Panc1 (cell line): ENCODE data around the gene EZH2.

ENCODE experiments used
- CTCF ChIP-seq: fragments of 450-650 bp; IDR thresholded peaks from 2 replicates; pipeline ENCODE4 v1.5.1; 2017; ENCODE audit warnings: mild to moderate bottlenecking
- REST ChIP-seq, 2 experiments: IDR thresholded peaks; 2 replicates each; pipeline ENCODE4 v1.6.1; 2011 to 2012; ENCODE audit warnings: low read depth in 2 of 2, control low read depth in 1 of 2, low read length in 1 of 2, mild to moderate bottlenecking in 1 of 2, moderate library complexity in 1 of 2; ENCODE audit not compliant: insufficient read depth in 1 of 2
- SIN3A ChIP-seq: IDR thresholded peaks from 2 replicates; pipeline ENCODE4 v1.6.1; 2012; ENCODE audit warnings: low read depth, mild to moderate bottlenecking, low read length, moderate library complexity, borderline replicate concordance; ENCODE audit not compliant: insufficient read depth

- TF ChIP-seq REST (IDR thresholded peaks at IDR 0.05; ENCODE audit: insufficient read depth in 1 of 2, low read depth in 2 of 2, low read length in 1 of 2): no peak
- TF ChIP-seq CTCF: no peak
- TF ChIP-seq SIN3A: no peak
Observed at GRCh38 chr7:148877517-148877916, 6.6 kb downstream of the EZH2 start.
